ENCODE data around the gene CADM4. TPM values are rescaled to one million over a fixed set of nuclear protein-coding genes. Genes with fewer than 3 reads are reported as not detected.

CADM4 gene
- total and polyA plus RNA-seq, 11 donors, result 4.6 to 13.2 (median 8.7) TPM

DNA sequence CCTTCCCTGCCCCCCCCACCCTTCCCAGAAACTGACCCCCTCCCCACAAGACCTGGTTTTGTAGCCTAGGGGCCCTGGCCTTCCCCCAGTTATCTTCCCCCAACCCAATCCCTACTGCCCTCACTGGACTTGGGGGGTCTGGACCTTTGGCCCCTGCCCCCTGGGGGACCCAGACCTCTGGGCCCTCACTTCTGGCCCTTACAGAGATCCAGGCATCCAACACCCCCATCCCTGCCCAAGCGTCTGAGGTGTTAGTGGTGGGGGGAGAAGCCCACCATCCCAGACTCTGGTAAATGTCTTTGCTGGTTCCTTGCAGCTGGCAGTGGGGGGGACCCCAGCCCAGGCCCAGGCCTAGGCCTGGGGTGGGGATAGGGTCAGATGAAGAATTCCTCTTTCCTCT is 16.7 kb downstream of the CADM4 start:
- Histone ChIP-seq H3K4me1 (peaks cover 0 to 18% (median 13%) of the 10 kb centered on the region in 12 donors), H3K27me3 (peaks cover 0 to 2% (median 0%) of the 10 kb centered on the region in 9 donors), H3K36me3 (no peaks in the 10 kb centered on the region), H3K9me3 (no peaks in the 10 kb centered on the region), H3K4me3 (no peak overlapping the region), H3K27ac (no peak overlapping the region)
- TF ChIP-seq POLR2A (IDR thresholded peaks at IDR 0.05), result no peak
- TF ChIP-seq, protein P1, sequence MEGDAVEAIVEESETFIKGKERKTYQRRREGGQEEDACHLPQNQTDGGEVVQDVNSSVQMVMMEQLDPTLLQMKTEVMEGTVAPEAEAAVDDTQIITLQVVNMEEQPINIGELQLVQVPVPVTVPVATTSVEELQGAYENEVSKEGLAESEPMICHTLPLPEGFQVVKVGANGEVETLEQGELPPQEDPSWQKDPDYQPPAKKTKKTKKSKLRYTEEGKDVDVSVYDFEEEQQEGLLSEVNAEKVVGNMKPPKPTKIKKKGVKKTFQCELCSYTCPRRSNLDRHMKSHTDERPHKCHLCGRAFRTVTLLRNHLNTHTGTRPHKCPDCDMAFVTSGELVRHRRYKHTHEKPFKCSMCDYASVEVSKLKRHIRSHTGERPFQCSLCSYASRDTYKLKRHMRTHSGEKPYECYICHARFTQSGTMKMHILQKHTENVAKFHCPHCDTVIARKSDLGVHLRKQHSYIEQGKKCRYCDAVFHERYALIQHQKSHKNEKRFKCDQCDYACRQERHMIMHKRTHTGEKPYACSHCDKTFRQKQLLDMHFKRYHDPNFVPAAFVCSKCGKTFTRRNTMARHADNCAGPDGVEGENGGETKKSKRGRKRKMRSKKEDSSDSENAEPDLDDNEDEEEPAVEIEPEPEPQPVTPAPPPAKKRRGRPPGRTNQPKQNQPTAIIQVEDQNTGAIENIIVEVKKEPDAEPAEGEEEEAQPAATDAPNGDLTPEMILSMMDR (IDR thresholded peaks at IDR 0.05), result no peak
- intact Hi-C loops (cut with DNase I), result no loop called here
- no peak for ATAC-seq
- 84 to 100% (median 90%) methylated on average over 1 of the region's 1 CpG for WGBS, 4 donors
- DNase-seq, result no peak

DNA sequence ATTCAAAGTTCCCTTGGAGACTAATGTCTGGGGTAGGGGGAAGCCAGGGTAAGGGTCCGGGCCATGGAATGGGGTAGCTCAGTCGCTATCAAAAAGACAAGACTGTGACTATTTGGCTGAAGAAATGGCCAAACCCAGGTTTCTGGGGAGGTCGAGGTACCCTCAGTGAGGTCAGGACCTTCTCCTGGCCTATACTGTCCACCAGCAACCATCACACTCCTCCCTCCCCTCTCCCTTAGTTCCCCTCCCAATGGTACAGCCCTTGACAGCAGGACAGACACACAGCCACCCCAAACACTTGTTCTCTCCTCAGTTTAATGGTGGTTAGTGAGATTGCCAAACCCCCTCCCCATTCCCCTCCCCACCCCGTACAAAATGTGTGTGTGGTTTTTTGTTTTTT is 17.6 kb downstream of the CADM4 start:
- peaks cover 0 to 2% (median 0%) of the 10 kb centered on the region in 9 donors for H3K27me3 ChIP-seq
- no peak overlapping the region for H3K27ac ChIP-seq
- no peaks in the 10 kb centered on the region for H3K36me3 ChIP-seq
- TF ChIP-seq, protein P1 (IDR thresholded peaks at IDR 0.05), result no peak
- no peak for TF ChIP-seq POLR2A (IDR thresholded peaks at IDR 0.05)
- DNase-seq, result no peak
- H3K4me3 ChIP-seq, result no peak overlapping the region
- intact Hi-C loops (cut with DNase I), result no loop called here
- H3K4me1 ChIP-seq, result peaks cover 0 to 18% (median 13%) of the 10 kb centered on the region in 12 donors
- no peak for ATAC-seq
- H3K9me3 ChIP-seq, result no peaks in the 10 kb centered on the region
- WGBS, 4 donors, result 59 to 85% (median 72%) methylated on average over 4 of the region's 4 CpGs

DNA sequence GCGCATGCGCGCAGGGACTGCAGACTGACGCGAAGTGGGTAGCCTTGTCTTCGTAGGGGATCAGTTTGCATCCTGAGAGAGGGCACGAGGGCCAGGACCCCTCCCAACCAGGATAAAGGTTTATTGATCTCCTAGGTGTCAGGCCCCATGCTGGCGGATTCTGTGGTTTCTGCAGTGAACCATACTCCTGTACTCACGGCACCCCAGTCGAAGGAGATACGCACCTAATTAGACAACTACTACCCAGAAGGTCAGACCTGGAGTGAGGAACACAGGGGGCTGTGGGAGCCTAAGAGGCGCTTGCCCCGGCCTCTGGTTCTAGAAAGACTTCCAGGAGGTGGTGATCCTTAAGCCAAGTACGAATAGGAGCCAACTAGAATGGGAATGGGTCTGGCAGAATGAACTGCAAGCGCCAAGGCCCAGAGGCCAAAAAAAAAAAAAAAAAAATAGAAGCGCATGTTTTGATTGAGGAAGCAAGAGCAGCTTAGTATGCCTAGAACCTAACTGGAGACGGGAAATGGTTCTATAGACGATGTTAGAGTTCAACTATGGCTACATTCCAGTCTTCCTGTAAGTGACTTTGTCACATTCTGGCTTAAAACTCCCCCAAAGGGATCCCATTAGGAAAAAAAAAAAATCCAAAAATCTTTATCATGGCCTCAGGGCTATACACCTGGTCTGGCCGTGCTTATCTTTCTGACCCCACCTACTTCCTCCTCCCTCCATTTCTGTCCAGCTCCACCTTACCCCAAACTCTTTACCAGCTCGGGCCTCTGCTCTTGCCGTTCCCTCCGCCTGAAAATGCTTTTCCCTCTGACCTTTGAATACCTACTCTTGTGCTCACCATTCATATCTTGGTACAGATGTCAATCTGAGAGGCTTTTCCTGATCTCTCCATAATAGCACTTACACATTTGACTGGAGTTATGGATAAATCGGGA is 19.3 kb downstream of the CADM4 start:
- Histone ChIP-seq H3K4me3 (peak overlapping the region; percentile 48 to 98 (median 76)), H3K27ac (peak overlapping the region; percentile 87 to 99 (median 96)), H3K36me3 (no peaks in the 10 kb centered on the region), H3K9me3 (no peaks in the 10 kb centered on the region), H3K27me3 (peaks cover 0 to 2% (median 0%) of the 10 kb centered on the region in 9 donors), H3K4me1 (peaks cover 0 to 18% (median 13%) of the 10 kb centered on the region in 12 donors)
- 47 to 52% (median 48%) methylated on average over 23 of the region's 23 CpGs for WGBS, 4 donors
- intact Hi-C loops (cut with DNase I), result no loop called here
- TF ChIP-seq POLR2A (IDR thresholded peaks at IDR 0.05), result no peak
- TF ChIP-seq, protein P1 (IDR thresholded peaks at IDR 0.05), result no peak
- no peak for DNase-seq
- peak in 1 of 4 donors; percentile 11 for ATAC-seq
